Loucy (cell line): Measurements from ENCODE around the gene ALDH1L1.

Experiments
- CTCF ChIP-seq: fragments of 200-600 bp; sonication (generic); conservative IDR thresholded peaks from 2 replicates; pipeline ENCODE4 v1.5.1; 2014; ENCODE audit warnings: mild to moderate bottlenecking, antibody characterized with exemption, low read length
- EZH2phosphoT487 ChIP-seq: fragments of 200-600 bp; IDR thresholded peaks from 2 replicates; pipeline ENCODE4 v1.6.1; 2018; ENCODE audit warnings: antibody characterized with exemption, mild to moderate bottlenecking, moderate library complexity, borderline replicate concordance

- no peak for TF ChIP-seq CTCF
- TF ChIP-seq EZH2phosphoT487, result no peak
Observed at GRCh38 chr3:126211569-126211968, 31.2 kb upstream of the ALDH1L1 start.
